Activated CD8-positive, alpha-beta memory T cell treated with anti-CD3 and anti-CD28 coated beads, Interleukin-2, amount 50 U/mL, for 1 hour (primary cell): ENCODE data around the gene MRFAP1.
"Not testable (repeated sequence)": the region's sequence is repeated elsewhere in the genome, so short reads cannot be mapped to it uniquely, and the experiment has no call there.

ENCODE experiments used
- DNase-seq: peaks from one replicate; pipeline ENCODE4 v3.0.0-alpha.2; 2020; ENCODE audit errors: extremely low read depth

MRFAP1 gene

DNA sequence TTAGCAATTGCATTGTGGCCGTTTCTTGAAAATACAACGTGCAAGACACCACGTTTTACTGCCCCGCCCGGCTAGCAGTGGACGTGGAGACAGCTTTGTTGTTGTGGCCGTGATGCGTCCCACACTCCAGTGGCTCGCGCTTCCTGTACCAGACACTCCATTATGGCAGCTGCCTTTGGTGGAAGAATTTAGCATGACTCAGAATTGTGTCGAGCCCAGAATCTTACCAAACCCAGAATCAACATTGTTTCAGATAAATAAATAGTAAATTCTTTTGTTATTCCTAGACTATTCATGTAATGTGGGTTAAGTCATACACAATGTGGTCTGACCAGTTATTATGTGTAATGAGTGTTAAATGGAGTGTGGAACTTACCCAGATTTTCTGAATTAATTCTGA lies 27.9 kb downstream of the MRFAP1 start:
- DNase-seq = no peak

- DNase-seq = no peak
Observed at GRCh38 chr4:6671648-6672047, 31.2 kb downstream of the MRFAP1 start.

DNA sequence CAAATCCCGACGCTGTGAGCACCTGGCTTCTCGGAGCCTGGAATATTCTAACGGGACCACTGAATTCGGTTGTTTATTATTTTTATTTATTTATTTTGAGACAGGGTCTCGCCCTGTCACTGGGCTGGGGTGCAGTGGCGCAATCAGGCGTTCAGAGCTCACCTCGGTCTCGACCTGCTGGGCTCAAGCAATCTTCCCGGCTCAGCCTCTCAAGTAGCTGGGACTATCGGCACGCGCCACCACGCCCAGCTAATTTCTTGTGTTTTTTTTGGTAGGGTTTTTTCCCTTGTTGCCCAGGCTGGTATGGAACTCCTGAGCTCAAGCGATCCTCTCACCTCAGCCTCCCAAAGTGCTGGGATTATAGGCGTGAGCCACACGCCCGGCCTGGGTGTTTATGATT lies 31.6 kb downstream of the MRFAP1 start:
- no peak for DNase-seq

DNA sequence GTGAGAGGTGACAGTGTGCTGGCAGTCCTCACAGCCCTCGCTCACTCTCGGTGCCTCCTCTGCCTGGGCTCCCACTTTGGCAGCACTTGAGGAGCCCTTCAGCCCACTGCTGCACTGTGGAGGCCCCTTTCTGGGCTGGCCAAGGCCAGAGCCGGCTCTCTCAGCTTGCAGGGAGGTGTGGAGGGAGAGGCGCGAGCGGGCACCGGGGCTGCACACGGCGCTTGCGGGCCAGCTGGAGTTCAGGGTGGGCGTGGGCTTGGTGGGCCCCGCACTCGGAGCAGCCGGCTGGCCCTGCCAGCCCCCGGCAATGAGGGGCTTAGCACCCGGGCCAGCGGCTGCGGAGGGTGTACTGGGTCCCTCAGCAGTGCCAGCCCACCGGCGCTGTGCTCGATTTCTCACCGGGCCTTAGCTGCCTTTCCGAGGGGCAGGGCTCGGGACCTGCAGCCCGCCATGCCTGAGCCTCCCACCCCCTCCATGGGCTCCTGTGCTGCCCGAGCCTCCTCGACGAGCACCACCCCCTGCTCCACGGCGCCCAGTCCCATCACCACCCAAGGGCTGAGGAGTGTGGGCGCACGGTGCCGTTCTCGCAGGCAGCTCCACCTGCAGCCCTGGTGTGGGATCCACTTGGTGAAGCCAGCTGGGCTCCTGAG lies 32.2 kb downstream of the MRFAP1 start:
- DNase-seq = not testable (repeated sequence)

DNA sequence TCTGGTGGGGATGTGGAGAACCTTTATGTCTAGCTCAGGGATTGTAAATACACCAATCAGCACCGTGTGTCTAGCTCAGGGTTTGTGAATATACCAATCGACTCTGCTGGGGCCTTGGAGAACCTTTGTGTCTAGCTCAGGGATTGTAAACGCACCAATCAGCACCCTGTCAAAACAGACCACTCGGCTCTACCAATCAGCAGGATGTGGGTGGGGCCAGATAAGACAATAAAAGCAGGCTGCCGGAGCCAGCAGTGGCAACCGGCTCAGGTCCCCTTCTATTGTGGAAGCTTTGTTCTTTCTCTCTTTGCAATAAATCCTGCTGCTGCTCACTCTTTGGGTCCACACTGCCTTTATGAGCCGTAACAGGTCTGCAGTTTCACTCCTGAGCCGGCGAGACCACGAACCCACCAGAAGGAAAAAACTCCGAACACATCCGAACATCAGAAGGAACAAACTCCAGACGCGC lies 32.7 kb downstream of the MRFAP1 start:
- DNase-seq = not testable (repeated sequence)

DNA sequence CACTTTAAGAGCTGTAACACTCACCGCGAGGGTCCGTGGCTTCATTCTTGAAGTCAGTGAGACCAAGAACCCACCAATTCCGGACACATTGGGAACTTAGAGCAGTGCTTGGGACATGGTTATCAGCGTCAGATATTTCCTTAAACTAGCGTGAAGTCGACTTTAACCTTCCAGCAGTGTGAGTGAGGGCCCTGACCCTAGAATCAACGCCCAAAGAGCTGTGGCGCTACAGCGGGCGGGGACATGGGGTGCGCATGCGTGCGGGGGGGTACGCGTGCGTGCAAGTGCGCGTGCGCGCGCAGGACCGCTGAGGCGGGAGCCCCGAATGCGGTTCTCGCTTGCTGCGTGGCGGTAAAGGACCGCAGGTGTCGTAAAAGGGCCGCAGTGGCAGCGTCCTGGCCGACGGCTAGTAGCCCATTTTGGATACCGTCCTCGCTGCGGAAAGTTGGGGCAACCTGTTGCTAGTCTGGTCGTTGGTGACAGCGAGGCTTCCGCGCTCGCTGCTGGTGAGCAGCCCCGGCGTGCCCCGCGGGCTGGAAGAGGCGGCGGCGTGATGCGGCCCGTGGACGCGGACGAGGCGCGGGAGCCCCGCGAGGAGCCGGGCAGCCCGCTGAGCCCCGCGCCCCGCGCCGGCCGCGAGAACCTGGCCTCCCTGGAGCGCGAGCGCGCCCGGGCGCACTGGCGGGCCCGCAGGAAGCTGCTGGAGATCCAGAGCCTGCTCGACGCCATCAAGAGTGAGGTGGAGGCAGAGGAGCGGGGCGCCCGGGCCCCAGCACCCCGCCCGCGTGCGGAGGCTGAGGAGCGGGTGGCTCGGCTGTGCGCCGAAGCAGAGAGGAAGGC lies 33.4 kb downstream of the MRFAP1 start:
- peak; percentile 84 for DNase-seq

- DNase-seq = peak; percentile 49
Observed at GRCh38 chr4:6674500-6675149, 34.1 kb downstream of the MRFAP1 start.

- no peak for DNase-seq
Observed at GRCh38 chr4:6676722-6677558, 36.5 kb downstream of the MRFAP1 start.

- DNase-seq = no peak
Observed at GRCh38 chr4:6680372-6681034, 40.0 kb downstream of the MRFAP1 start.

DNA sequence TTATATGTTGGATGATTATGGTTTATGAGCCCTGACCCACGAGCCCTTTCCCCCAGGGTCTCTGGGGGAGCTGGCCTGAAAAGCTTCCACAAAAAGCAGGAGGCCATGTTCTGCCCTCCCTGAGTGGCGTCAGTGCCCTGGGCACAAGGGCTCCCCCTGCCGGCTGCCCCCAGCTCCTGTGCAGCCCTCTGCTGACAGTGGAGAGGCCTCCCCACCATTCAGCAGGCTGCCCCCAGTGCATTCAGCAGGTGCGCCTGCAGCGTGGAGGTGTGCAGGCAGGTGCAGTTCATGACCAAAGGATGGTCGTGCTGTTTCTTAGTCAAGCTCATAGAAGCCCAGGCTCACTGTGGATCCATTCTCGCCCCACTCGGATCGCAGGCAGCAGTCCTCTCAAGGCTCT lies 40.7 kb downstream of the MRFAP1 start:
- no peak for DNase-seq

GRCh38 chr4:6682862-6683590 lies 42.5 kb downstream of the MRFAP1 start:
- no peak for DNase-seq

DNA sequence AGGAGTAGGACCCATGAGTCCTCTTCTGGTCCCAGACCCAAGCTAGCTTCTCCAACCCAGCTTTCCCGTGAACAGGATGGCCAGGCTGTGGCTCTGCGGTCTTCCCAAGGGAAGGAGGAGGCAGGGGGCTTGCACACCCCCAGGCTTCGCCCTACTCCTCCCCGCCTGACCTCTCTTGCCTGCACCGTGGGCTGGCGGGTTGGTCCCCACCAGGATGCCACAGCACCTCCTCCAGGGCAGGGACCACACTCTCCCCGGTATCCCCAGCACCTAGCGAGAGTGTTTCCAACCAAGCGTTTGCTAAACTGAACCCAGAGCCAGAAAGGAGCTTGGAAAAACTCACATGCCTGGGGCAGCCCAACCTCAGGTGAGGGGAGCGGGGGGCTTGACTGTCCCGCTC lies 44.2 kb downstream of the MRFAP1 start:
- DNase-seq = no peak

DNA sequence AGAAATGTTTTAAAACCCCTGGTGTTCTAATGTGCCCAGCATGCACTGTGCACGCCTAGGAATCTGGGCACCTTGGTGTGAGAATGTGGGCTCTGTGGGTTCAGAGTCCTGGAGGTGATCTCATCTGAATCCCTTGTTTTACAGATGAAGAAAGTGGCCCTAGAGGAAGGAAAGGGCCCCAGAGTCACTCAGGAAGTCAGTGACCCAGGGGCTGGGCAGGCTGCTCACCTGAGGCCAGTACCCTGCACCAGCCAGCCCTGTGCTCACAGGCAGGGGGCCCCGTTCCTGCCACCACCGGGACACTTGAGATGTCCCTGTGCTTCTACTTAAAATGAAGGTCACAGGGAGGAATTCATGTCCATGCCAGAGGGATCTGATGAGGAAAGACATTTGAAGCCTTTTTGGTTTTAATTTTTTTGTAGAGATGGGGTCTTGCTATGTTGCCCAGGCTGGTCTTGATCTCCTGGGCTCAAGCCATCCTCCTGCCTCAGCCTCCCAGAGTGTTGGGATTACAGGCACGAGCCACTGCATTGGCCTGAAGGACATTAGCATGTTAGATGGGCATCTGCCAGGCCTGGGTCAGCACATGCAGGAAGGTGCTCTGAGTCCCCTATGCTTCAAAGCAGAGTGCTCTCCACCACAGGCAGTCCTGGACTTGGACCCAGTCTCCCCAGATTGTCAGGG lies 45.8 kb downstream of the MRFAP1 start:
- DNase-seq = no peak

DNA sequence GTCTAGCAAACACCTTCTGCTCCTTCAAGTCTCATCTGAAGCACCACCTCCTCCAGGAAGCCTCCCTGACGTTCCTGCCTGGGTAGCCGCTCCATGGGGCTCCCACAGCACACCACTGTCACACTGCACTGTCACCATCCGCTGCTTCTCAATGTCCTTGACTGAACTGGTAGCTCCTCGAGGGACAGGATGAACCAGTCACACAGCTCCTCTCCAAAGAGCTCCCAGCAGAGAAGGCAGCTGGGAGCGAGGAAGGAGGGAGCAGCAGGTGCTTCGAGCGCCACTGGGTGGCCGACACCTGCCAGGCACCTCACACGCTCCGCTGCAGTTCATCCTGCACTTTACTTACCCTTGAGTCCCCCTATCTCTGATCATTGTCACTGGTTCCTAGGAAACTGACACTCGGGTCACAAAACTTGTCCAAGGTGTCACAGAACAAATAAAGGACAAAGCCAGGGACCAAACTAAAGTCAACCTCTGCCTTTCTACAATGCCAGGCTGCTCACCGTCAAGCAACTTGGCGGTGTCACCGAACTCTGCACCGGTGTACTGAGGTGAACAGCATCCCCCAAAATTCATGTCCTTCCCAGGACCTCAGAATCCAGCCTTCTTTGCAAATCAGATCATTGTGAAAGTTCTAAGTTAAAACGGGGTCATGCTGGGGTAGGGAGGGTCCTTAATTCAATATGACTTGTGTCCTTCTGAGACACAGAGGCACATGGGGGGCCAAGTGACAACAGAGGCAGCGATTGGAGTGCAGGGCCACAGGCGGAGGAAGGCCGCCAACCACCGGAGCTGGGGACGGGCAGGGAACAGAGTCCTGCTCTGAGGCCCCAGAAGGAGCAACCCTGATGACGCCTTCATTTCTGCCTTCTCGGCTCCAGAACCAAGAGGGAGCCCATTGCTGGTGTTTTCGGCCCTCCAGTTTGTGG lies 47.7 kb downstream of the MRFAP1 start:
- no peak for DNase-seq

GRCh38 chr4:6688879-6689505 lies 48.5 kb downstream of the MRFAP1 start:
- peak; percentile 58 for DNase-seq

DNA sequence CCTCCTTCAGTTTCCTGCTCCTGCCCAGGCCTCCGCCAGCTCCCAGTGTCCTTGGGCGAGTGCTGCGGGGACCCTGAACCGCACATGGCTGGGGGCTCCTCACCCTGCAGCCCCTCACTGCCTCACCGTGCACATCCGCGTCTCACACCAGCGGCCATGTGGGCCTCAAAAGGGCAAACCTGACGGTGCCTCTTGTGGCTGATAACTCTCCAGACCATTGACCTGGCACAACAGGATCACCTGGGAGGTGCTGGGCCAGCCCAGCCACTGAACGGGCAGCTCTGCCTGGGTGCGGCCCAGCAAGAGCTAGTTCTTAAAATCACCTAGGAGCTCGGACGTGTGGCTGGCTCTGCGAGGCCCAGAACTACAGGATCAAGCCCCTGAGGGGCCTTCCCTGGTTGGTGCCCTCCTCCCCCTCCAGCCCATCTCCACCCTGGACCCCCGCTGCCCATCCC lies 49.0 kb downstream of the MRFAP1 start:
- no peak for DNase-seq
